Measurements from ENCODE around the gene OR52W1. TPM values are rescaled to one million over a fixed set of nuclear protein-coding genes. Genes with fewer than 3 reads are reported as not detected.

Gene OR52W1
- total and polyA plus RNA-seq, 2 donors (not counting 3 experiments of a cell fraction or from before 2014, with no cell fraction given), result not detected

DNA sequence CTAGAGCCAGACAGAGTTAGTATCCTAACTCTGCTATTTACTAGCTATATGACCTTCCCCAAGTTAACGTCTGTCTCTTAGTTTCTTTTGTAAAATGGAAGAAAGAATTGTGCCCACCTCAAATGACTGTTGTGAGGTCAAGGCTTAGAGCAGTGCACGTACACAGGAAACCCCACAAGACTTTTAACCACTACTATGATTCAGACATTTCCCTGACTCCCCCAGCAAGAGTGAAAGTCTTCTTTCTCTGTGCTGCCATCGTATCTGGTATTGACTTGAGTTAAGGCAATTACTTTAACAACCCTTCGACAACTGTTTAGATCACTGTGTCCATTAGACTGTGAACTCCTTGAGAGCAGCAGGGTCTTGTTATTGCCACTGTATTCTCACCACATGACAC, 2.6 kb upstream of the OR52W1 start:
- dilution Hi-C loops (cut with MboI; ENCODE audit: extremely low pct_ligation_motif_present, low sequenced_read_pairs) (no loop called here), intact Hi-C loops (cut with micrococcal nuclease) (no loop called here)
- H4K20me1 ChIP-seq (replicated peaks; ENCODE audit: control insufficient read depth, extremely low read depth, insufficient read depth, low read length), result no peaks in the 10 kb centered on the region
- POLR2A ChIA-PET, result no interaction called here
- H3K27ac ChIP-seq (ENCODE audit: insufficient read depth, low read depth, low read length), result no peak overlapping the region
- FAIRE-seq (no peak), DNase-seq (ENCODE audit: low read depth, low spot score) (no peak)
- no peaks in the 10 kb centered on the region for H3K4me1 ChIP-seq (ENCODE audit: control insufficient read depth, extremely low read depth, insufficient read depth, low read length)
- BruUV-seq (replicated peaks), result no TSS peak
- H3K36me3 ChIP-seq (ENCODE audit: control insufficient read depth in 2 of 2, extremely low read depth in 1 of 2, insufficient read depth in 2 of 2, low read length in 2 of 2), result no peaks in the 10 kb centered on the region
- no peak overlapping the region for H2AFZ ChIP-seq (ENCODE audit: low read depth, low read length)
- no peak overlapping the region for H3K4me2 ChIP-seq (ENCODE audit: insufficient read depth, low read length)
- H3K27me3 ChIP-seq (ENCODE audit: control insufficient read depth in 2 of 2, insufficient read depth in 2 of 2, low read length in 2 of 2), result peaks cover 0 to 5% of the 10 kb centered on the region in 2 experiments
- CTCF ChIA-PET, result no interaction called here
- H3K4me3 ChIP-seq (replicated peaks in 1 of 3; ENCODE audit: insufficient read depth in 1 of 3, low read depth in 1 of 3, low read length in 3 of 3), result no peak overlapping the region
- H3K9ac ChIP-seq (replicated peaks; ENCODE audit: extremely low read depth, insufficient read depth, low read length), result no peak overlapping the region
- TF ChIP-seq JUN (IDR thresholded peaks at IDR 0.05; ENCODE audit: borderline replicate concordance, insufficient read depth, insufficient read length, low read depth), result no peak
- no peak for TF ChIP-seq FOS (IDR thresholded peaks at IDR 0.05; ENCODE audit: borderline replicate concordance, insufficient read depth, low read length)
- no peak for TF ChIP-seq POLR2A (IDR thresholded peaks at IDR 0.05; ENCODE audit: low read depth, low read length)
- H3K9me1 ChIP-seq (replicated peaks; ENCODE audit: control insufficient read depth, extremely low read depth, insufficient read depth, low read length), result no peaks in the 10 kb centered on the region
- H3K9me3 ChIP-seq (replicated peaks; ENCODE audit: control insufficient read depth, insufficient read depth, low read length), result no peaks in the 10 kb centered on the region
- H3K79me2 ChIP-seq (ENCODE audit: control insufficient read depth, insufficient read depth, low read length), result no peaks in the 10 kb centered on the region

- no peaks in the 10 kb centered on the region for H3K4me1 ChIP-seq (ENCODE audit: control insufficient read depth, extremely low read depth, insufficient read depth, low read length)
- no peak for DNase-seq (ENCODE audit: low read depth, low spot score)
- no peaks in the 10 kb centered on the region for H3K9me1 ChIP-seq (replicated peaks; ENCODE audit: control insufficient read depth, extremely low read depth, insufficient read depth, low read length)
- intact Hi-C loops (cut with micrococcal nuclease) (no loop called here), dilution Hi-C loops (cut with MboI; ENCODE audit: extremely low pct_ligation_motif_present, low sequenced_read_pairs) (no loop called here)
- CTCF ChIA-PET, result interaction anchor here (1.0 kb wide), 1 partner anchor 19 kb away, joined by 3 read pairs; no protein-coding TSS in a partner anchor
- H4K20me1 ChIP-seq (replicated peaks; ENCODE audit: control insufficient read depth, extremely low read depth, insufficient read depth, low read length), result no peaks in the 10 kb centered on the region
- H3K9me3 ChIP-seq (replicated peaks; ENCODE audit: control insufficient read depth, insufficient read depth, low read length), result no peaks in the 10 kb centered on the region
- POLR2A ChIA-PET, result no interaction called here
- FAIRE-seq, result no peak
- H3K79me2 ChIP-seq (ENCODE audit: control insufficient read depth, insufficient read depth, low read length), result no peaks in the 10 kb centered on the region
- no peak overlapping the region for H3K4me3 ChIP-seq (replicated peaks in 1 of 3; ENCODE audit: insufficient read depth in 1 of 3, low read depth in 1 of 3, low read length in 3 of 3)
- TF ChIP-seq EZH2 (IDR thresholded peaks at IDR 0.05; ENCODE audit: borderline replicate concordance, low read depth, low read length, severe bottlenecking), result no peak
- no peak for TF ChIP-seq POLR2AphosphoS5 (IDR thresholded peaks at IDR 0.05; ENCODE audit: insufficient read depth, low read depth, low read length)
- no peak for TF ChIP-seq GATA2 (IDR thresholded peaks at IDR 0.05; ENCODE audit: insufficient read depth, insufficient read length, low read depth, low read length)
- no peak for TF ChIP-seq FOS (IDR thresholded peaks at IDR 0.05; ENCODE audit: borderline replicate concordance, insufficient read depth, low read length)
- TF ChIP-seq POLR2A (IDR thresholded peaks at IDR 0.05; ENCODE audit: low read depth, low read length), result no peak
- TF ChIP-seq MYC (IDR thresholded peaks at IDR 0.05; ENCODE audit: low read depth, low read length), result no peak
- TF ChIP-seq, protein P1, sequence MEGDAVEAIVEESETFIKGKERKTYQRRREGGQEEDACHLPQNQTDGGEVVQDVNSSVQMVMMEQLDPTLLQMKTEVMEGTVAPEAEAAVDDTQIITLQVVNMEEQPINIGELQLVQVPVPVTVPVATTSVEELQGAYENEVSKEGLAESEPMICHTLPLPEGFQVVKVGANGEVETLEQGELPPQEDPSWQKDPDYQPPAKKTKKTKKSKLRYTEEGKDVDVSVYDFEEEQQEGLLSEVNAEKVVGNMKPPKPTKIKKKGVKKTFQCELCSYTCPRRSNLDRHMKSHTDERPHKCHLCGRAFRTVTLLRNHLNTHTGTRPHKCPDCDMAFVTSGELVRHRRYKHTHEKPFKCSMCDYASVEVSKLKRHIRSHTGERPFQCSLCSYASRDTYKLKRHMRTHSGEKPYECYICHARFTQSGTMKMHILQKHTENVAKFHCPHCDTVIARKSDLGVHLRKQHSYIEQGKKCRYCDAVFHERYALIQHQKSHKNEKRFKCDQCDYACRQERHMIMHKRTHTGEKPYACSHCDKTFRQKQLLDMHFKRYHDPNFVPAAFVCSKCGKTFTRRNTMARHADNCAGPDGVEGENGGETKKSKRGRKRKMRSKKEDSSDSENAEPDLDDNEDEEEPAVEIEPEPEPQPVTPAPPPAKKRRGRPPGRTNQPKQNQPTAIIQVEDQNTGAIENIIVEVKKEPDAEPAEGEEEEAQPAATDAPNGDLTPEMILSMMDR (IDR thresholded peaks at IDR 0.05; ENCODE audit: extremely low read depth in 1 of 2, insufficient read depth in 1 of 2, low read depth in 1 of 2, low read length in 2 of 2), result no peak
- H3K9ac ChIP-seq (replicated peaks; ENCODE audit: extremely low read depth, insufficient read depth, low read length), result no peak overlapping the region
- no peaks in the 10 kb centered on the region for H3K36me3 ChIP-seq (ENCODE audit: control insufficient read depth in 2 of 2, extremely low read depth in 1 of 2, insufficient read depth in 2 of 2, low read length in 2 of 2)
- no peak overlapping the region for H2AFZ ChIP-seq (ENCODE audit: low read depth, low read length)
- H3K4me2 ChIP-seq (ENCODE audit: insufficient read depth, low read length), result no peak overlapping the region
- BruUV-seq (replicated peaks), result no TSS peak
- peaks cover 0 to 5% of the 10 kb centered on the region in 2 experiments for H3K27me3 ChIP-seq (ENCODE audit: control insufficient read depth in 2 of 2, insufficient read depth in 2 of 2, low read length in 2 of 2)
- no peak overlapping the region for H3K27ac ChIP-seq (ENCODE audit: insufficient read depth, low read depth, low read length)
These were observed 1.4 kb upstream of the OR52W1 start for GRCh38 chr11:6197466-6198200.
